HCT116 (cell line): ENCODE data around the gene GPR45.

ENCODE experiments used
- EZH2phosphoT487 ChIP-seq: fragments of 200-600 bp; IDR thresholded peaks from 2 replicates; pipeline ENCODE4 v1.6.1; 2018; ENCODE audit warnings: antibody characterized with exemption, borderline replicate concordance
- POLR2AphosphoS5 ChIP-seq: IDR thresholded peaks from 2 replicates; pipeline ENCODE4 v1.6.1; 2011; ENCODE audit warnings: mild to moderate bottlenecking, low read depth, low read length, moderate library complexity
- TF ChIP-seq, protein P1 (sequence below), 3 experiments: fragments of 200-600 bp in 1 of 3; sonication (generic) in 1 of 3; IDR thresholded peaks in 2 of 3; conservative IDR thresholded peaks in 1 of 3; 2 replicates each; pipeline ENCODE4 v1.5.1; 2012 to 2017; ENCODE audit warnings: low read depth in 2 of 3, low read length in 2 of 3, antibody characterized with exemption in 1 of 3, borderline replicate concordance in 1 of 3, control low read depth in 1 of 3, mild to moderate bottlenecking in 1 of 3, mixed read lengths in 1 of 3, mixed run types in 1 of 3, moderate library complexity in 1 of 3; ENCODE audit not compliant: insufficient read depth in 1 of 3

DNA sequence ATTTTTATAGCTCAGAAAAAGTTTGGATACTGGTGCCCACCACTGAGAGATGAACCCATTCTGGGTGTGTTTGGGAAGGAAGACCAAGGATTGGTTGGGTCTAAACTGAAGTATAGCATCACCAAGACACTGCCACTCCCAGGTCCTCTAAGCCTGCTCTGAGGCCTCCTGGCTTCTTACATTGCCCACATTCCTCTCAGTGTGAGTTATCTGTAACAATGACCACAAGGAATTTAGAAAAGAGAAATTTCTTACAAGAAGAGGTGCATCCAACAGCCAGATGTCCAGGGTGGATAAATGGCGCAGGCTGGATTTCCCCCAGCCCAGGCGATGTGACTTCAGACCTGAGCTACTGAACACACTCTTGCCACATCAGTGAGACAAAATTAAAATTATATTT is 1.6 kb upstream of the GPR45 start:
- TF ChIP-seq, protein P1, sequence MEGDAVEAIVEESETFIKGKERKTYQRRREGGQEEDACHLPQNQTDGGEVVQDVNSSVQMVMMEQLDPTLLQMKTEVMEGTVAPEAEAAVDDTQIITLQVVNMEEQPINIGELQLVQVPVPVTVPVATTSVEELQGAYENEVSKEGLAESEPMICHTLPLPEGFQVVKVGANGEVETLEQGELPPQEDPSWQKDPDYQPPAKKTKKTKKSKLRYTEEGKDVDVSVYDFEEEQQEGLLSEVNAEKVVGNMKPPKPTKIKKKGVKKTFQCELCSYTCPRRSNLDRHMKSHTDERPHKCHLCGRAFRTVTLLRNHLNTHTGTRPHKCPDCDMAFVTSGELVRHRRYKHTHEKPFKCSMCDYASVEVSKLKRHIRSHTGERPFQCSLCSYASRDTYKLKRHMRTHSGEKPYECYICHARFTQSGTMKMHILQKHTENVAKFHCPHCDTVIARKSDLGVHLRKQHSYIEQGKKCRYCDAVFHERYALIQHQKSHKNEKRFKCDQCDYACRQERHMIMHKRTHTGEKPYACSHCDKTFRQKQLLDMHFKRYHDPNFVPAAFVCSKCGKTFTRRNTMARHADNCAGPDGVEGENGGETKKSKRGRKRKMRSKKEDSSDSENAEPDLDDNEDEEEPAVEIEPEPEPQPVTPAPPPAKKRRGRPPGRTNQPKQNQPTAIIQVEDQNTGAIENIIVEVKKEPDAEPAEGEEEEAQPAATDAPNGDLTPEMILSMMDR (IDR thresholded peaks at IDR 0.05 in 2 of 3, conservative IDR thresholded peaks at IDR 0.05 in 1 of 3; ENCODE audit: borderline replicate concordance in 1 of 3, insufficient read depth in 1 of 3, low read depth in 2 of 3, low read length in 2 of 3), result no peak
- no peak for TF ChIP-seq POLR2AphosphoS5
- no peak for TF ChIP-seq EZH2phosphoT487
